ENCODE results near the gene ATP10D. TPM values are rescaled to one million over a fixed set of nuclear protein-coding genes. Genes with fewer than 3 reads are reported as not detected.
A peak's percentile ranks its signal among the peaks of the same experiment; 100 is the strongest.

ATP10D gene
- polyA plus RNA-seq (2012; rRNA removed): 7.9 and 12.6 TPM in 2 replicates
- polyA plus RNA-seq (2012; cell fraction: cytosol; rRNA removed): 8.7 and 9.8 TPM in 2 replicates
- 8.2 and 15.7 TPM in 2 replicates for polyA plus RNA-seq (2012; cell fraction: nucleus; rRNA removed)

DNA sequence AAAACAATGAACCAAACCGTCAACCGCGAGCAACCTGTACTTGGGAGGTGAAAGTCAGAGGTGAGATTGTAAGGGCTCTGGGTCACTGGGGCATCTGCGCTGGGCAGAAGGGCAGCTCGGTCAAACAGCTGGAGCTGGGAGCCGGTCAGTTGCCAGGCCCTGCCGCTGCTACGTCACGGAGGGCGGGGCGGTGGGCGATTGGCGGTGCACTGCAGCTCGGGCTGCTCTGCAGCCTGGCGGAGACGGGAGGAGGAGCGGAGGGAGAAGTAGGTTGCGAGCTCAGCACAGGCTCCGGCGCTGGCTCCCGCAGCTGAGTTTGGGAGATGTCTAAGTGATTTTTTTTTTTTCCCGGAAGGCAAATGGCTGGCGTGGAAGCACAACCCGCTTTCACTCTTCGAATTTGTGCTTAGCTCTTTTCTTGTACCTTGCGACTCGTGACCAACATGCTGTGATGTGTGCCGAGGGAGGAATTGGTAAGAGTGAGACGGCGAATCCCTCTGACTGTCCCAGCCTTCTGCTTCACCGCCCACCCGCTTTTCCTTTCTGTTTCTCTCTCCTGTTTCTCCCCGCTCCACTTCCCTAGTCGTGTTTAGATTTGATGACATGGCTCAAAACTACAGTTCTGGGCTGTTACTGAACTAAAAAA, at the start of gene ATP10D:
TSS of gene ATP10D (plus strand) at position 229 of the 646 bp plus-strand sequence. CDS start 27,266 bp downstream, outside the sequence.
- Histone ChIP-seq H3K36me3 (replicated peaks in 1 of 2; ENCODE audit: control insufficient read depth in 1 of 2, insufficient read depth in 2 of 2, low read length in 1 of 2) (peaks cover 0 to 5% of the 10 kb centered on the region in 2 experiments), H3K4me1 (ENCODE audit: control insufficient read depth in 1 of 2, insufficient read depth in 2 of 2, low read depth in 1 of 2, low read length in 1 of 2) (peaks cover 6 to 7% of the 10 kb centered on the region in 2 experiments; a peak in 2 of 4 replicates), H4K20me1 (ENCODE audit: insufficient read depth) (no peaks in the 10 kb centered on the region), H3K27ac (ENCODE audit: low read depth in 2 of 2, low read length in 1 of 2) (peak within 1 kb of the TSS; percentile 96), H3K9me3 (no peaks in the 10 kb centered on the region), H2AFZ (ENCODE audit: low read depth) (peak within 1 kb of the TSS; percentile 95), H3K79me2 (ENCODE audit: insufficient read depth) (peaks cover 33% of the 10 kb centered on the region), H3K27me3 (ENCODE audit: insufficient read depth) (no peaks in the 10 kb centered on the region), H3K4me3 (ENCODE audit: low read depth in 2 of 2, low read length in 1 of 2) (peak within 1 kb of the TSS; percentile 64 to 80), H3K4me2 (peak within 1 kb of the TSS; percentile 71), H3K9me2 (no peaks in the 10 kb centered on the region), H3F3A (replicated peaks; ENCODE audit: insufficient read depth) (peaks cover 25% of the 10 kb centered on the region), H3K9ac (peak within 1 kb of the TSS; percentile 93)
- ChIA-PET CTCF (interaction anchor here (0.6 to 1.8 kb wide), 5 partner anchors 11 to 78 kb away, joined by 3 to 4 read pairs (median 4); partner anchors contain the start of gene COMMD8), POLR2A (interaction anchor here (0.9 to 1.2 kb wide), 2 partner anchors 19 to 22 kb away, joined by 3 to 12 read pairs; partner anchors contain the start of gene COMMD8)
- DNase-seq: peak; percentile 89
- under 1% methylated on average over 25 of the region's 34 CpGs for WGBS (ENCODE audit: low lambda C conversion rate)
- no peak for TF ChIP-seq ELF1 (IDR thresholded peaks at IDR 0.05)
- peak; percentile 88 for TF ChIP-seq TAF1 (IDR thresholded peaks at IDR 0.05; ENCODE audit: borderline replicate concordance, low read depth, low read length)
- TF ChIP-seq TCF12 (IDR thresholded peaks at IDR 0.05): peak; percentile 18; the same call in 1 of the 2 replicates
- TF ChIP-seq CHD2 (IDR thresholded peaks at IDR 0.05; ENCODE audit: low read length, partially characterized antibody): no peak
- TF ChIP-seq EP300 (IDR thresholded peaks at IDR 0.05; ENCODE audit: borderline replicate concordance in 1 of 2, low read depth in 1 of 2, low read length in 1 of 2): peak in 1 of 2 experiments; percentile 18; a peak in 1 of 4 replicates
- TF ChIP-seq, protein P1, sequence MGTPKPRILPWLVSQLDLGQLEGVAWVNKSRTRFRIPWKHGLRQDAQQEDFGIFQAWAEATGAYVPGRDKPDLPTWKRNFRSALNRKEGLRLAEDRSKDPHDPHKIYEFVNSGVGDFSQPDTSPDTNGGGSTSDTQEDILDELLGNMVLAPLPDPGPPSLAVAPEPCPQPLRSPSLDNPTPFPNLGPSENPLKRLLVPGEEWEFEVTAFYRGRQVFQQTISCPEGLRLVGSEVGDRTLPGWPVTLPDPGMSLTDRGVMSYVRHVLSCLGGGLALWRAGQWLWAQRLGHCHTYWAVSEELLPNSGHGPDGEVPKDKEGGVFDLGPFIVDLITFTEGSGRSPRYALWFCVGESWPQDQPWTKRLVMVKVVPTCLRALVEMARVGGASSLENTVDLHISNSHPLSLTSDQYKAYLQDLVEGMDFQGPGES (IDR thresholded peaks at IDR 0.05; ENCODE audit: low read depth, low read length): no peak
- no peak for TF ChIP-seq SMC3 (IDR thresholded peaks at IDR 0.05; ENCODE audit: low read depth, low read length)
- no peak for TF ChIP-seq NRF1 (IDR thresholded peaks at IDR 0.05; ENCODE audit: low read depth, low read length)
- peak; percentile 95 for TF ChIP-seq POLR2AphosphoS5 (IDR thresholded peaks at IDR 0.05; ENCODE audit: low read depth, low read length)
- no peak for TF ChIP-seq TEAD4 (IDR thresholded peaks at IDR 0.05; ENCODE audit: borderline replicate concordance, insufficient read depth)
- no peak for TF ChIP-seq RCOR1 (IDR thresholded peaks at IDR 0.05; ENCODE audit: low read length)
- TF ChIP-seq NFIC (IDR thresholded peaks at IDR 0.05; ENCODE audit: borderline replicate concordance): no peak
- TF ChIP-seq GABPA (IDR thresholded peaks at IDR 0.05; ENCODE audit: low read depth): no peak
- no peak; the same call in 1 of the 2 replicates for TF ChIP-seq RAD21 (IDR thresholded peaks at IDR 0.05; ENCODE audit: low read length)
- peak; percentile 79; the same call in 1 of the 2 replicates for TF ChIP-seq RFX5 (IDR thresholded peaks at IDR 0.05; ENCODE audit: low read length)
- TF ChIP-seq FOXM1 (IDR thresholded peaks at IDR 0.05; ENCODE audit: low read depth): no peak
- TF ChIP-seq, protein P2, sequence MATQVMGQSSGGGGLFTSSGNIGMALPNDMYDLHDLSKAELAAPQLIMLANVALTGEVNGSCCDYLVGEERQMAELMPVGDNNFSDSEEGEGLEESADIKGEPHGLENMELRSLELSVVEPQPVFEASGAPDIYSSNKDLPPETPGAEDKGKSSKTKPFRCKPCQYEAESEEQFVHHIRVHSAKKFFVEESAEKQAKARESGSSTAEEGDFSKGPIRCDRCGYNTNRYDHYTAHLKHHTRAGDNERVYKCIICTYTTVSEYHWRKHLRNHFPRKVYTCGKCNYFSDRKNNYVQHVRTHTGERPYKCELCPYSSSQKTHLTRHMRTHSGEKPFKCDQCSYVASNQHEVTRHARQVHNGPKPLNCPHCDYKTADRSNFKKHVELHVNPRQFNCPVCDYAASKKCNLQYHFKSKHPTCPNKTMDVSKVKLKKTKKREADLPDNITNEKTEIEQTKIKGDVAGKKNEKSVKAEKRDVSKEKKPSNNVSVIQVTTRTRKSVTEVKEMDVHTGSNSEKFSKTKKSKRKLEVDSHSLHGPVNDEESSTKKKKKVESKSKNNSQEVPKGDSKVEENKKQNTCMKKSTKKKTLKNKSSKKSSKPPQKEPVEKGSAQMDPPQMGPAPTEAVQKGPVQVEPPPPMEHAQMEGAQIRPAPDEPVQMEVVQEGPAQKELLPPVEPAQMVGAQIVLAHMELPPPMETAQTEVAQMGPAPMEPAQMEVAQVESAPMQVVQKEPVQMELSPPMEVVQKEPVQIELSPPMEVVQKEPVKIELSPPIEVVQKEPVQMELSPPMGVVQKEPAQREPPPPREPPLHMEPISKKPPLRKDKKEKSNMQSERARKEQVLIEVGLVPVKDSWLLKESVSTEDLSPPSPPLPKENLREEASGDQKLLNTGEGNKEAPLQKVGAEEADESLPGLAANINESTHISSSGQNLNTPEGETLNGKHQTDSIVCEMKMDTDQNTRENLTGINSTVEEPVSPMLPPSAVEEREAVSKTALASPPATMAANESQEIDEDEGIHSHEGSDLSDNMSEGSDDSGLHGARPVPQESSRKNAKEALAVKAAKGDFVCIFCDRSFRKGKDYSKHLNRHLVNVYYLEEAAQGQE (IDR thresholded peaks at IDR 0.05; ENCODE audit: low read depth, low read length): no peak; the same call in 1 of the 2 replicates
- TF ChIP-seq, protein P3, sequence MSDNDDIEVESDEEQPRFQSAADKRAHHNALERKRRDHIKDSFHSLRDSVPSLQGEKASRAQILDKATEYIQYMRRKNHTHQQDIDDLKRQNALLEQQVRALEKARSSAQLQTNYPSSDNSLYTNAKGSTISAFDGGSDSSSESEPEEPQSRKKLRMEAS (IDR thresholded peaks at IDR 0.05; ENCODE audit: low read depth): peak; percentile 11; the same call in 1 of the 2 replicates
- TF ChIP-seq, protein P4, sequence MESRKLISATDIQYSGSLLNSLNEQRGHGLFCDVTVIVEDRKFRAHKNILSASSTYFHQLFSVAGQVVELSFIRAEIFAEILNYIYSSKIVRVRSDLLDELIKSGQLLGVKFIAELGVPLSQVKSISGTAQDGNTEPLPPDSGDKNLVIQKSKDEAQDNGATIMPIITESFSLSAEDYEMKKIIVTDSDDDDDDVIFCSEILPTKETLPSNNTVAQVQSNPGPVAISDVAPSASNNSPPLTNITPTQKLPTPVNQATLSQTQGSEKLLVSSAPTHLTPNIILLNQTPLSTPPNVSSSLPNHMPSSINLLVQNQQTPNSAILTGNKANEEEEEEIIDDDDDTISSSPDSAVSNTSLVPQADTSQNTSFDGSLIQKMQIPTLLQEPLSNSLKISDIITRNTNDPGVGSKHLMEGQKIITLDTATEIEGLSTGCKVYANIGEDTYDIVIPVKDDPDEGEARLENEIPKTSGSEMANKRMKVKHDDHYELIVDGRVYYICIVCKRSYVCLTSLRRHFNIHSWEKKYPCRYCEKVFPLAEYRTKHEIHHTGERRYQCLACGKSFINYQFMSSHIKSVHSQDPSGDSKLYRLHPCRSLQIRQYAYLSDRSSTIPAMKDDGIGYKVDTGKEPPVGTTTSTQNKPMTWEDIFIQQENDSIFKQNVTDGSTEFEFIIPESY (IDR thresholded peaks at IDR 0.05; ENCODE audit: borderline replicate concordance, low read depth): no peak
- TF ChIP-seq EZH2phosphoT487 (IDR thresholded peaks at IDR 0.05; ENCODE audit: borderline replicate concordance, low read depth): no peak
- TF ChIP-seq USF2 (IDR thresholded peaks at IDR 0.05; ENCODE audit: borderline replicate concordance, low read depth, low read length): no peak
- no peak for TF ChIP-seq GATA2 (CRISPR knock-in tag; IDR thresholded peaks at IDR 0.05)
- TF ChIP-seq, protein P5, sequence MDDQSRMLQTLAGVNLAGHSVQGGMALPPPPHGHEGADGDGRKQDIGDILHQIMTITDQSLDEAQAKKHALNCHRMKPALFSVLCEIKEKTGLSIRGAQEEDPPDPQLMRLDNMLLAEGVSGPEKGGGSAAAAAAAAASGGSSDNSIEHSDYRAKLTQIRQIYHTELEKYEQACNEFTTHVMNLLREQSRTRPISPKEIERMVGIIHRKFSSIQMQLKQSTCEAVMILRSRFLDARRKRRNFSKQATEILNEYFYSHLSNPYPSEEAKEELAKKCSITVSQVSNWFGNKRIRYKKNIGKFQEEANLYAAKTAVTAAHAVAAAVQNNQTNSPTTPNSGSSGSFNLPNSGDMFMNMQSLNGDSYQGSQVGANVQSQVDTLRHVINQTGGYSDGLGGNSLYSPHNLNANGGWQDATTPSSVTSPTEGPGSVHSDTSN (IDR thresholded peaks at IDR 0.05): peak; percentile 45
- TF ChIP-seq YY1 (IDR thresholded peaks at IDR 0.05; ENCODE audit: low read depth): peak; percentile 15; the same call in 1 of the 2 replicates
